Measurements from ENCODE around the gene ATP6V0E1. TPM values are rescaled to one million over a fixed set of nuclear protein-coding genes. Genes with fewer than 3 reads are reported as not detected.

Gene ATP6V0E1
- total RNA-seq = 159 and 170 TPM in 2 replicates

GRCh38 chr5:172983542-172984243 is at the start of gene ATP6V0E1:
ATP6V0E1 (plus strand) TSS chr5:172983771; CDS start chr5:172983861, 90 bp downstream.
- intact Hi-C loops (cut with micrococcal nuclease) = loop anchor here (1.0 to 10.0 kb wide), 8 partner anchors 24 to 904 kb away; partner anchors contain the start of genes BNIP1, BOD1, CPEB4 and RPL26L1

- intact Hi-C loops (cut with micrococcal nuclease) = no loop called here
Measured at GRCh38 chr5:172935096-172935495, 48.5 kb upstream of the ATP6V0E1 start.

- intact Hi-C loops (cut with micrococcal nuclease) = no loop called here
Measured at GRCh38 chr5:172936401-172936800, 47.2 kb upstream of the ATP6V0E1 start.

- intact Hi-C loops (cut with micrococcal nuclease) = no loop called here
Measured at GRCh38 chr5:172939071-172939470, 44.5 kb upstream of the ATP6V0E1 start.

GRCh38 chr5:172939611-172940267 is 43.8 kb upstream of the ATP6V0E1 start:
- intact Hi-C loops (cut with micrococcal nuclease) = no loop called here

- intact Hi-C loops (cut with micrococcal nuclease) = no loop called here
Measured at GRCh38 chr5:172940268-172941066, 43.1 kb upstream of the ATP6V0E1 start.

GRCh38 chr5:172941067-172941516 is 42.5 kb upstream of the ATP6V0E1 start:
- intact Hi-C loops (cut with micrococcal nuclease) = no loop called here

- intact Hi-C loops (cut with micrococcal nuclease) = no loop called here
Measured at GRCh38 chr5:172942556-172942955, 41.0 kb upstream of the ATP6V0E1 start.

GRCh38 chr5:172943283-172943841 is 40.2 kb upstream of the ATP6V0E1 start:
- intact Hi-C loops (cut with micrococcal nuclease) = no loop called here

- intact Hi-C loops (cut with micrococcal nuclease) = no loop called here
Measured at GRCh38 chr5:172943906-172944305, 39.7 kb upstream of the ATP6V0E1 start.

GRCh38 chr5:172944741-172945140 is 38.8 kb upstream of the ATP6V0E1 start:
- intact Hi-C loops (cut with micrococcal nuclease) = no loop called here

- intact Hi-C loops (cut with micrococcal nuclease) = no loop called here
Measured at GRCh38 chr5:172945151-172945550, 38.4 kb upstream of the ATP6V0E1 start.

GRCh38 chr5:172946146-172946545 is 37.4 kb upstream of the ATP6V0E1 start:
- intact Hi-C loops (cut with micrococcal nuclease) = no loop called here

GRCh38 chr5:172949426-172949825 is 34.1 kb upstream of the ATP6V0E1 start:
- intact Hi-C loops (cut with micrococcal nuclease) = no loop called here

- intact Hi-C loops (cut with micrococcal nuclease) = loop anchor here (10.0 kb wide), 2 partner anchors 476 to 664 kb away; partner anchors contain the start of gene BOD1
Measured at GRCh38 chr5:172950176-172950965, 33.2 kb upstream of the ATP6V0E1 start.

GRCh38 chr5:172951371-172952033 is 32.1 kb upstream of the ATP6V0E1 start:
- intact Hi-C loops (cut with micrococcal nuclease) = loop anchor here (10.0 kb wide), 2 partner anchors 477 to 663 kb away; partner anchors contain the start of gene BOD1

GRCh38 chr5:172952034-172952511 is 31.5 kb upstream of the ATP6V0E1 start:
- intact Hi-C loops (cut with micrococcal nuclease) = loop anchor here (10.0 kb wide), 2 partner anchors 477 to 663 kb away; partner anchors contain the start of gene BOD1

- intact Hi-C loops (cut with micrococcal nuclease) = loop anchor here (10.0 kb wide), 2 partner anchors 479 to 661 kb away; partner anchors contain the start of gene BOD1
Measured at GRCh38 chr5:172953776-172954675, 29.5 kb upstream of the ATP6V0E1 start.
